ENCODE results near the gene IL17B. TPM values are rescaled to one million over a fixed set of nuclear protein-coding genes. Genes with fewer than 3 reads are reported as not detected.

The IL17B gene
- total and polyA plus RNA-seq, 8 donors, result 0.56 to 31.0 (median 1.8) TPM; not detected in 3

DNA sequence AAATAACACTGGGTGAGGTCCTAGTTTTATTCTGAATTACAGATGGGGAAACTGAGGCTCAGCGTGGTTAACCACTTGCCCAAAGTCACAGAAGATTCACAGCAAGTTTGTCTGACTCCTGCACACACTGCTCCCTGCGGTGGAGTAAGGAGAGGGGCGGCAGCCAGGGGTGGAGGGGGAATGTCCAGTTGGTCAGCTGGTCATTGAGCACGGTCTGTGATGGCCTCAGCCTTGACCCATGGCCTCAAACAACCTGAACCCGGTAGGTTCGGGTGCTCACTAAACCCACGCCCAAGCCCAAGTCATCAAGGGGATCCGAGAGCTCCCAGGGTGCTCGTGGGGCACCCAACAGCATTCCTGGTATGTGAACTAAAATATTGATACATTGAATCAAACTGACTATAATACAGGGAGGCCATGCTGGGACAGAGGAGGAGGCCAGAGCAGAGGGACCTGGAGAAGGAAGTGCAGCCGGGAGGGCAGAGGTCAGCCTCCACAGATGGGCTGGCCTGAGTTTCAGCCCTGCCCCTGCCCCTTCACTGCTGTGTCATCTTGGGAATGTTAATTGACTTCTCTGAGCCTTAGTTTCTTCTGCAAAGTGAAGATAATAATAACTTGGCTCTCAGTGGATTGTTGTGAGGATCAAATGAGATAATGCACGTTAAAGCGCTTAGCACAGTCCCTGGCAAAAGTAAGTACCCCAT, 3.6 kb upstream of the IL17B start:
- H3K4me3 ChIP-seq, result peak overlapping the region in 3 of 4 donors; percentile 19 to 28 (median 21)
- no peak for DNase-seq
- H3K27me3 ChIP-seq, result no peaks in the 10 kb centered on the region
- intact Hi-C loops (cut with DNase I; ENCODE audit: low total_unique reads), result loop anchor here (10.0 kb wide), 1 partner anchor 182 kb away; no protein-coding TSS in a partner anchor
- H3K4me1 ChIP-seq, result peaks cover 17 to 76% (median 34%) of the 10 kb centered on the region in 4 donors
- H3K36me3 ChIP-seq, result no peaks in the 10 kb centered on the region
- peak overlapping the region in 4 of 5 donors; percentile 81 to 94 (median 87) for H3K27ac ChIP-seq
- H3K9me3 ChIP-seq, result no peaks in the 10 kb centered on the region
- WGBS, 5 donors, result 71 to 87% (median 79%) methylated on average over 12 of the region's 12 CpGs
- TF ChIP-seq, protein P1, sequence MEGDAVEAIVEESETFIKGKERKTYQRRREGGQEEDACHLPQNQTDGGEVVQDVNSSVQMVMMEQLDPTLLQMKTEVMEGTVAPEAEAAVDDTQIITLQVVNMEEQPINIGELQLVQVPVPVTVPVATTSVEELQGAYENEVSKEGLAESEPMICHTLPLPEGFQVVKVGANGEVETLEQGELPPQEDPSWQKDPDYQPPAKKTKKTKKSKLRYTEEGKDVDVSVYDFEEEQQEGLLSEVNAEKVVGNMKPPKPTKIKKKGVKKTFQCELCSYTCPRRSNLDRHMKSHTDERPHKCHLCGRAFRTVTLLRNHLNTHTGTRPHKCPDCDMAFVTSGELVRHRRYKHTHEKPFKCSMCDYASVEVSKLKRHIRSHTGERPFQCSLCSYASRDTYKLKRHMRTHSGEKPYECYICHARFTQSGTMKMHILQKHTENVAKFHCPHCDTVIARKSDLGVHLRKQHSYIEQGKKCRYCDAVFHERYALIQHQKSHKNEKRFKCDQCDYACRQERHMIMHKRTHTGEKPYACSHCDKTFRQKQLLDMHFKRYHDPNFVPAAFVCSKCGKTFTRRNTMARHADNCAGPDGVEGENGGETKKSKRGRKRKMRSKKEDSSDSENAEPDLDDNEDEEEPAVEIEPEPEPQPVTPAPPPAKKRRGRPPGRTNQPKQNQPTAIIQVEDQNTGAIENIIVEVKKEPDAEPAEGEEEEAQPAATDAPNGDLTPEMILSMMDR (IDR thresholded peaks at IDR 0.05), result no peak
- TF ChIP-seq POLR2A (IDR thresholded peaks at IDR 0.05) (no peak), POLR2AphosphoS5 (IDR thresholded peaks at IDR 0.05) (no peak), EP300 (IDR thresholded peaks at IDR 0.05) (no peak)

DNA sequence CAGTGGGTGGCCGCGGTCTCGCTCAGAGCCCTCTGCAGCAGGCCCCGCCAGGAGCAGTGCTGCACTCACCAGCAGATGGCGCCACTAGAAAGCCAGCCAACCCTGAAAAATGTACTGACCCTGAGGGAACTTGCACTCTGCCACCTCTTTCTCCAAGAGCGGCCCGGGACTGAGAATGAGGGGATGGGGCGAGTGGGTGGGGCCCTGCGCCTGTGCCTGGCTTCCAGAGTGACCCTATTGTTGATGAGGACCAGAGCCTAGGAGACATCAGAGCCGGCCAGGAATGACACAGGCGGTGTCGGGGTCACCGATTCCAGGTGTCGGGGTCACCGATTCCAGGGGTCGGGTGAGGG, 2.9 kb upstream of the IL17B start:
- Histone ChIP-seq H3K4me3 (peak overlapping the region in 3 of 4 donors; percentile 19 to 28 (median 21)), H3K27ac (peak overlapping the region; percentile 41 to 94 (median 87)), H3K4me1 (peaks cover 17 to 69% (median 32%) of the 10 kb centered on the region in 4 donors), H3K27me3 (no peaks in the 10 kb centered on the region), H3K9me3 (no peaks in the 10 kb centered on the region), H3K36me3 (no peaks in the 10 kb centered on the region)
- TF ChIP-seq, protein P1 (IDR thresholded peaks at IDR 0.05), result peak in 6 of 7 experiments; percentile 55 to 95 (median 85)
- TF ChIP-seq POLR2AphosphoS5 (IDR thresholded peaks at IDR 0.05) (peak; percentile 40 to 76 (median 50)), POLR2A (IDR thresholded peaks at IDR 0.05) (no peak), EP300 (IDR thresholded peaks at IDR 0.05) (peak; percentile 13)
- WGBS, 5 donors, result 34 to 36% (median 35%) methylated on average over 15 to 16 of the region's 16 CpGs
- peak; percentile 82 to 93 for DNase-seq
- intact Hi-C loops (cut with DNase I; ENCODE audit: low total_unique reads), result loop anchor here (10.0 kb wide), 1 partner anchor 183 kb away; no protein-coding TSS in a partner anchor

GRCh38 chr5:149381261-149381985, 2.3 kb upstream of the IL17B start:
- Histone ChIP-seq H3K36me3 (no peaks in the 10 kb centered on the region), H3K27ac (peak overlapping the region; percentile 12 to 94 (median 87)), H3K9me3 (no peaks in the 10 kb centered on the region), H3K27me3 (no peaks in the 10 kb centered on the region), H3K4me3 (peak overlapping the region in 3 of 4 donors; percentile 19 to 28 (median 21)), H3K4me1 (peaks cover 17 to 63% (median 29%) of the 10 kb centered on the region in 4 donors)
- intact Hi-C loops (cut with DNase I; ENCODE audit: low total_unique reads), result loop anchor here (10.0 kb wide), 1 partner anchor 183 kb away; no protein-coding TSS in a partner anchor
- TF ChIP-seq POLR2A (IDR thresholded peaks at IDR 0.05), result no peak
- TF ChIP-seq, protein P1 (IDR thresholded peaks at IDR 0.05), result no peak
- no peak for TF ChIP-seq POLR2AphosphoS5 (IDR thresholded peaks at IDR 0.05)
- TF ChIP-seq EP300 (IDR thresholded peaks at IDR 0.05), result no peak
- WGBS, 5 donors, result 44 to 54% (median 52%) methylated on average over 7 to 8 of the region's 8 CpGs
- DNase-seq, result no peak

GRCh38 chr5:149380466-149381121, 1.5 kb upstream of the IL17B start:
- intact Hi-C loops (cut with DNase I; ENCODE audit: low total_unique reads), result loop anchor here (10.0 kb wide), 1 partner anchor 184 kb away; no protein-coding TSS in a partner anchor
- H3K4me1 ChIP-seq, result peaks cover 10 to 57% (median 26%) of the 10 kb centered on the region in 4 donors
- H3K27me3 ChIP-seq, result no peaks in the 10 kb centered on the region
- H3K36me3 ChIP-seq, result no peaks in the 10 kb centered on the region
- 62 to 73% (median 69%) methylated on average over 16 of the region's 16 CpGs for WGBS, 5 donors
- DNase-seq, result peak in 1 of 2 donors; percentile 87
- no peak for TF ChIP-seq POLR2A (IDR thresholded peaks at IDR 0.05)
- TF ChIP-seq, protein P1 (IDR thresholded peaks at IDR 0.05), result no peak
- TF ChIP-seq POLR2AphosphoS5 (IDR thresholded peaks at IDR 0.05), result peak in 2 of 3 donors; percentile 11 to 63
- TF ChIP-seq EP300 (IDR thresholded peaks at IDR 0.05), result peak; percentile 28
- H3K4me3 ChIP-seq, result no peak overlapping the region
- peak overlapping the region; percentile 44 to 94 (median 87) for H3K27ac ChIP-seq
- no peaks in the 10 kb centered on the region for H3K9me3 ChIP-seq
